ENCODE data around the gene RRP36.

RRP36 gene

DNA sequence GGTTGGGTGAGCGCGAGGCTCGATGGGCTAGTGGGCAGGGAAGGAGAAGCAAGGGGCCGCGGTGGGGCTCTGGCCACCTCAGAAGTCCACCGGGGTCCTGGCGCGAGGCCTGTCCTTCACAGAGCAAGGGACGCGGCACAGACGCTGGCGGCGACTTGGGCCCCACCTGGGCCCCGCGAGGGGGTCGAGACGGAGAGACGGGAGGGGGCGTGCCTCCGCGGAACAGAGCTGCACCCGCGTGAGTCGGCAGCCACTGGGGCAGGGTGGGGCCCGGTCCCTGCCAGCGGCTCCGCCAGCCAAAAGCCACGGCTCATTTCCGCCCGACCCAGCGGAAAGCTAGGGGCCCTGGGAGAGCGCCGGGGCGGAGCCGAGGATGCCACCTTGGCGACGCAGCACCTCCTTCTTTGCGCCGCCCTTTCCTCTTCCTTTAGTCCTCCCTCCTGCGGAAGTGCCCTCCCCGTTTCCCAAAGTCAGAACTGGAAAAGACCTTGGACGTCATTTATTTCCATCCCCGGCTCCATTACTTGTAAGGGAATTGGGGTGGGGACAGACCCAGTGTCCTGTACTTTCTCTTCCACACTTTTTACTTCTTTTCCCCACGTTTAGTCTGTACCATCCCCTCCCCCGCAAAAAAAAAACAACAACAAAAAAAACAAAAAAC, 32.3 kb downstream of the RRP36 start, which contains the start of gene CUL7 (continued):
- TF ChIP-seq, protein P1, sequence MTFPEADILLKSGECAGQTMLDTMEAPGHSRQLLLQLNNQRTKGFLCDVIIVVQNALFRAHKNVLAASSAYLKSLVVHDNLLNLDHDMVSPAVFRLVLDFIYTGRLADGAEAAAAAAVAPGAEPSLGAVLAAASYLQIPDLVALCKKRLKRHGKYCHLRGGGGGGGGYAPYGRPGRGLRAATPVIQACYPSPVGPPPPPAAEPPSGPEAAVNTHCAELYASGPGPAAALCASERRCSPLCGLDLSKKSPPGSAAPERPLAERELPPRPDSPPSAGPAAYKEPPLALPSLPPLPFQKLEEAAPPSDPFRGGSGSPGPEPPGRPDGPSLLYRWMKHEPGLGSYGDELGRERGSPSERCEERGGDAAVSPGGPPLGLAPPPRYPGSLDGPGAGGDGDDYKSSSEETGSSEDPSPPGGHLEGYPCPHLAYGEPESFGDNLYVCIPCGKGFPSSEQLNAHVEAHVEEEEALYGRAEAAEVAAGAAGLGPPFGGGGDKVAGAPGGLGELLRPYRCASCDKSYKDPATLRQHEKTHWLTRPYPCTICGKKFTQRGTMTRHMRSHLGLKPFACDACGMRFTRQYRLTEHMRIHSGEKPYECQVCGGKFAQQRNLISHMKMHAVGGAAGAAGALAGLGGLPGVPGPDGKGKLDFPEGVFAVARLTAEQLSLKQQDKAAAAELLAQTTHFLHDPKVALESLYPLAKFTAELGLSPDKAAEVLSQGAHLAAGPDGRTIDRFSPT (tag by site-specific recombination; IDR thresholded peaks at IDR 0.05): peak; percentile 96
- TF ChIP-seq, protein P2, sequence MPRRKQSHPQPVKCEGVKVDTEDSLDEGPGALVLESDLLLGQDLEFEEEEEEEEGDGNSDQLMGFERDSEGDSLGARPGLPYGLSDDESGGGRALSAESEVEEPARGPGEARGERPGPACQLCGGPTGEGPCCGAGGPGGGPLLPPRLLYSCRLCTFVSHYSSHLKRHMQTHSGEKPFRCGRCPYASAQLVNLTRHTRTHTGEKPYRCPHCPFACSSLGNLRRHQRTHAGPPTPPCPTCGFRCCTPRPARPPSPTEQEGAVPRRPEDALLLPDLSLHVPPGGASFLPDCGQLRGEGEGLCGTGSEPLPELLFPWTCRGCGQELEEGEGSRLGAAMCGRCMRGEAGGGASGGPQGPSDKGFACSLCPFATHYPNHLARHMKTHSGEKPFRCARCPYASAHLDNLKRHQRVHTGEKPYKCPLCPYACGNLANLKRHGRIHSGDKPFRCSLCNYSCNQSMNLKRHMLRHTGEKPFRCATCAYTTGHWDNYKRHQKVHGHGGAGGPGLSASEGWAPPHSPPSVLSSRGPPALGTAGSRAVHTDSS (tag by site-specific recombination; IDR thresholded peaks at IDR 0.05): no peak
- TF ChIP-seq PRDM1 (tag by site-specific recombination; IDR thresholded peaks at IDR 0.05) (no peak), ZNF501 (tag by site-specific recombination; IDR thresholded peaks at IDR 0.05) (peak; percentile 94; the same call in 1 of the 2 replicates), ZNF24 (tag by site-specific recombination; IDR thresholded peaks at IDR 0.05) (peak; percentile 24; the same call in 1 of the 2 replicates), ZNF311 (tag by site-specific recombination; IDR thresholded peaks at IDR 0.05; ENCODE audit: borderline replicate concordance) (no peak), KLF9 (tag by site-specific recombination; IDR thresholded peaks at IDR 0.05; ENCODE audit: low read depth) (peak; percentile 98), MZF1 (tag by site-specific recombination; IDR thresholded peaks at IDR 0.05; ENCODE audit: borderline replicate concordance) (no peak), YY1 (tag by site-specific recombination; IDR thresholded peaks at IDR 0.05) (0 out of 2 replicates have a peak, but pooled peaks have one; percentile 13), ZNF48 (tag by site-specific recombination; IDR thresholded peaks at IDR 0.05) (no peak), ZIC2 (tag by site-specific recombination; IDR thresholded peaks at IDR 0.05) (peak; percentile 55), ZNF394 (tag by site-specific recombination; IDR thresholded peaks at IDR 0.05; ENCODE audit: borderline replicate concordance) (peak; percentile 52; the same call in 1 of the 2 replicates), ZNF248 (tag by site-specific recombination; IDR thresholded peaks at IDR 0.05) (no peak)
- TF ChIP-seq, protein P3, sequence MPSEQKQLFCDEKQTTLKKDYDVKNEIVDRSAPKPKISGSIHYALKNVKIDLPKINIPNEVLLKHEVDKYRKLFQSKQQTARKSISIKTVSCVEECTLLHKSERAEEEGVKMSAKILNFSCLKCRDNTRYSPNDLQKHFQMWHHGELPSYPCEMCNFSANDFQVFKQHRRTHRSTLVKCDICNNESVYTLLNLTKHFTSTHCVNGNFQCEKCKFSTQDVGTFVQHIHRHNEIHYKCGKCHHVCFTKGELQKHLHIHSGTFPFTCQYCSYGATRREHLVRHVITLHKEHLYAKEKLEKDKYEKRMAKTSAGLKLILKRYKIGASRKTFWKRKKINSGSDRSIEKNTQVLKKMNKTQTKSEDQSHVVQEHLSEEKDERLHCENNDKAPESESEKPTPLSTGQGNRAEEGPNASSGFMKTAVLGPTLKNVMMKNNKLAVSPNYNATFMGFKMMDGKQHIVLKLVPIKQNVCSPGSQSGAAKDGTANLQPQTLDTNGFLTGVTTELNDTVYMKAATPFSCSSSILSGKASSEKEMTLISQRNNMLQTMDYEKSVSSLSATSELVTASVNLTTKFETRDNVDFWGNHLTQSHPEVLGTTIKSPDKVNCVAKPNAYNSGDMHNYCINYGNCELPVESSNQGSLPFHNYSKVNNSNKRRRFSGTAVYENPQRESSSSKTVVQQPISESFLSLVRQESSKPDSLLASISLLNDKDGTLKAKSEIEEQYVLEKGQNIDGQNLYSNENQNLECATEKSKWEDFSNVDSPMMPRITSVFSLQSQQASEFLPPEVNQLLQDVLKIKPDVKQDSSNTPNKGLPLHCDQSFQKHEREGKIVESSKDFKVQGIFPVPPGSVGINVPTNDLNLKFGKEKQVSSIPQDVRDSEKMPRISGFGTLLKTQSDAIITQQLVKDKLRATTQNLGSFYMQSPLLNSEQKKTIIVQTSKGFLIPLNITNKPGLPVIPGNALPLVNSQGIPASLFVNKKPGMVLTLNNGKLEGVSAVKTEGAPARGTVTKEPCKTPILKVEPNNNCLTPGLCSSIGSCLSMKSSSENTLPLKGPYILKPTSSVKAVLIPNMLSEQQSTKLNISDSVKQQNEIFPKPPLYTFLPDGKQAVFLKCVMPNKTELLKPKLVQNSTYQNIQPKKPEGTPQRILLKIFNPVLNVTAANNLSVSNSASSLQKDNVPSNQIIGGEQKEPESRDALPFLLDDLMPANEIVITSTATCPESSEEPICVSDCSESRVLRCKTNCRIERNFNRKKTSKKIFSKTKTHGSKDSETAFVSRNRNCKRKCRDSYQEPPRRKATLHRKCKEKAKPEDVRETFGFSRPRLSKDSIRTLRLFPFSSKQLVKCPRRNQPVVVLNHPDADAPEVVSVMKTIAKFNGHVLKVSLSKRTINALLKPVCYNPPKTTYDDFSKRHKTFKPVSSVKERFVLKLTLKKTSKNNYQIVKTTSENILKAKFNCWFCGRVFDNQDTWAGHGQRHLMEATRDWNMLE (tag by site-specific recombination; conservative IDR thresholded peaks at IDR 0.05; ENCODE audit: low read depth): peak; percentile 77
- TF ChIP-seq, protein P4, sequence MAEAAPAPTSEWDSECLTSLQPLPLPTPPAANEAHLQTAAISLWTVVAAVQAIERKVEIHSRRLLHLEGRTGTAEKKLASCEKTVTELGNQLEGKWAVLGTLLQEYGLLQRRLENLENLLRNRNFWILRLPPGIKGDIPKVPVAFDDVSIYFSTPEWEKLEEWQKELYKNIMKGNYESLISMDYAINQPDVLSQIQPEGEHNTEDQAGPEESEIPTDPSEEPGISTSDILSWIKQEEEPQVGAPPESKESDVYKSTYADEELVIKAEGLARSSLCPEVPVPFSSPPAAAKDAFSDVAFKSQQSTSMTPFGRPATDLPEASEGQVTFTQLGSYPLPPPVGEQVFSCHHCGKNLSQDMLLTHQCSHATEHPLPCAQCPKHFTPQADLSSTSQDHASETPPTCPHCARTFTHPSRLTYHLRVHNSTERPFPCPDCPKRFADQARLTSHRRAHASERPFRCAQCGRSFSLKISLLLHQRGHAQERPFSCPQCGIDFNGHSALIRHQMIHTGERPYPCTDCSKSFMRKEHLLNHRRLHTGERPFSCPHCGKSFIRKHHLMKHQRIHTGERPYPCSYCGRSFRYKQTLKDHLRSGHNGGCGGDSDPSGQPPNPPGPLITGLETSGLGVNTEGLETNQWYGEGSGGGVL (tag by site-specific recombination; IDR thresholded peaks at IDR 0.05): peak; percentile 41
- TF ChIP-seq, protein P5, sequence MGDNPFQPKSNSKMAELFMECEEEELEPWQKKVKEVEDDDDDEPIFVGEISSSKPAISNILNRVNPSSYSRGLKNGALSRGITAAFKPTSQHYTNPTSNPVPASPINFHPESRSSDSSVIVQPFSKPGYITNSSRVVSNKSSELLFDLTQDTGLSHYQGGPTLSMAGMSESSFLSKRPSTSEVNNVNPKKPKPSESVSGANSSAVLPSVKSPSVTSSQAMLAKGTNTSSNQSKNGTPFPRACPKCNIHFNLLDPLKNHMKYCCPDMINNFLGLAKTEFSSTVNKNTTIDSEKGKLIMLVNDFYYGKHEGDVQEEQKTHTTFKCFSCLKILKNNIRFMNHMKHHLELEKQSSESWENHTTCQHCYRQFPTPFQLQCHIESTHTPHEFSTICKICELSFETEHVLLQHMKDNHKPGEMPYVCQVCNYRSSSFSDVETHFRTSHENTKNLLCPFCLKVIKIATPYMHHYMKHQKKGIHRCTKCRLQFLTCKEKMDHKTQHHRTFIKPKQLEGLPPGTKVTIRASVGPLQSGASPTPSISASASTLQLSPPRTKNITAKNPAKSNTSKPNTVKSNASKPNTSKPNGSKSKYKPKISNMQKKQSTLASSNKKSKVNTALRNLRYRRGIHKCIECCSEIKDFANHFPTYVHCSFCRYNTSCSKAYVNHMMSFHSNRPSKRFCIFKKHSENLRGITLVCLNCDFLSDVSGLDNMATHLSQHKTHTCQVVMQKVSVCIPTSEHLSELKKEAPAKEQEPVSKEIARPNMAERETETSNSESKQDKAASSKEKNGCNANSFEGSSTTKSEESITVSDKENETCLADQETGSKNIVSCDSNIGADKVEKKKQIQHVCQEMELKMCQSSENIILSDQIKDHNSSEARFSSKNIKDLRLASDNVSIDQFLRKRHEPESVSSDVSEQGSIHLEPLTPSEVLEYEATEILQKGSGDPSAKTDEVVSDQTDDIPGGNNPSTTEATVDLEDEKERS (tag by site-specific recombination; IDR thresholded peaks at IDR 0.05): no peak
- TF ChIP-seq, protein P6, sequence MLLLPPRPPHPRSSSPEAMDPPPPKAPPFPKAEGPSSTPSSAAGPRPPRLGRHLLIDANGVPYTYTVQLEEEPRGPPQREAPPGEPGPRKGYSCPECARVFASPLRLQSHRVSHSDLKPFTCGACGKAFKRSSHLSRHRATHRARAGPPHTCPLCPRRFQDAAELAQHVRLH (tag by site-specific recombination; IDR thresholded peaks at IDR 0.05): no peak
- TF ChIP-seq, protein P7, sequence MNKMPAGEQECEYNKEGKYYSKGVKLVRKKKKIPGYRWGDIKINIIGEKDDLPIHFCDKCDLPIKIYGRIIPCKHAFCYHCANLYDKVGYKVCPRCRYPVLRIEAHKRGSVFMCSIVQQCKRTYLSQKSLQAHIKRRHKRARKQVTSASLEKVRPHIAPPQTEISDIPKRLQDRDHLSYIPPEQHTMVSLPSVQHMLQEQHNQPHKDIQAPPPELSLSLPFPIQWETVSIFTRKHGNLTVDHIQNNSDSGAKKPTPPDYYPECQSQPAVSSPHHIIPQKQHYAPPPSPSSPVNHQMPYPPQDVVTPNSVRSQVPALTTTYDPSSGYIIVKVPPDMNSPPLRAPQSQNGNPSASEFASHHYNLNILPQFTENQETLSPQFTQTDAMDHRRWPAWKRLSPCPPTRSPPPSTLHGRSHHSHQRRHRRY (tag by site-specific recombination; IDR thresholded peaks at IDR 0.05): no peak
- TF ChIP-seq, protein P8, sequence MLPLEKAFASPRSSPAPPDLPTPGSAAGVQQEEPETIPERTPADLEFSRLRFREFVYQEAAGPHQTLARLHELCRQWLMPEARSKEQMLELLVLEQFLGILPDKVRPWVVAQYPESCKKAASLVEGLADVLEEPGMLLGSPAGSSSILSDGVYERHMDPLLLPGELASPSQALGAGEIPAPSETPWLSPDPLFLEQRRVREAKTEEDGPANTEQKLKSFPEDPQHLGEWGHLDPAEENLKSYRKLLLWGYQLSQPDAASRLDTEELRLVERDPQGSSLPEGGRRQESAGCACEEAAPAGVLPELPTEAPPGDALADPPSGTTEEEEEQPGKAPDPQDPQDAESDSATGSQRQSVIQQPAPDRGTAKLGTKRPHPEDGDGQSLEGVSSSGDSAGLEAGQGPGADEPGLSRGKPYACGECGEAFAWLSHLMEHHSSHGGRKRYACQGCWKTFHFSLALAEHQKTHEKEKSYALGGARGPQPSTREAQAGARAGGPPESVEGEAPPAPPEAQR (tag by site-specific recombination; IDR thresholded peaks at IDR 0.05): no peak
- TF ChIP-seq, protein P9, sequence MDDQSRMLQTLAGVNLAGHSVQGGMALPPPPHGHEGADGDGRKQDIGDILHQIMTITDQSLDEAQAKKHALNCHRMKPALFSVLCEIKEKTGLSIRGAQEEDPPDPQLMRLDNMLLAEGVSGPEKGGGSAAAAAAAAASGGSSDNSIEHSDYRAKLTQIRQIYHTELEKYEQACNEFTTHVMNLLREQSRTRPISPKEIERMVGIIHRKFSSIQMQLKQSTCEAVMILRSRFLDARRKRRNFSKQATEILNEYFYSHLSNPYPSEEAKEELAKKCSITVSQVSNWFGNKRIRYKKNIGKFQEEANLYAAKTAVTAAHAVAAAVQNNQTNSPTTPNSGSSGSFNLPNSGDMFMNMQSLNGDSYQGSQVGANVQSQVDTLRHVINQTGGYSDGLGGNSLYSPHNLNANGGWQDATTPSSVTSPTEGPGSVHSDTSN (CRISPR knock-in tag; IDR thresholded peaks at IDR 0.05): peak; percentile 81; the same call in 1 of the 2 replicates
